GM12878 (cell line): ENCODE measurements around the gene TBCE. TPM values are rescaled to one million over a fixed set of nuclear protein-coding genes. Genes with fewer than 3 reads are reported as not detected.
A peak's percentile ranks its signal among the peaks of the same experiment; 100 is the strongest.

Source experiments
- ATAC-seq: fragments of 200-7000 bp; cut with Tn5 transposase; 3 replicates; pipeline ENCODE4 v1.9.1; 2020; ENCODE audit warnings: mild to moderate bottlenecking, moderate library complexity
- BruUV-seq: library from RNA; stranded (reverse); fragments of 400-500 nt; replicated peaks from 2 replicates; lab custom pipeline; 2021; lab: Mats Ljungman, UMichigan
- CTCF ChIA-PET: fragments of 300-600 bp; sonication (Branson Sonifier 250); formaldehyde crosslinking; extraction: SDS; loops from one replicate; lab custom pipeline; 2021; ENCODE audit warnings: inconsistent platforms; lab: Yijun Ruan, JAX
- POLR2A ChIA-PET: fragments of 350-600 bp; formaldehyde crosslinking; extraction: SDS; loops from one replicate; lab custom pipeline; 2021; ENCODE audit warnings: inconsistent platforms; lab: Charles Lee
- RAD21 ChIA-PET: fragments of 300-600 bp; sonication (Branson Sonifier 250); formaldehyde crosslinking; loops from one replicate; lab custom pipeline; 2023; ENCODE audit warnings: antibody characterized with exemption; ENCODE audit not compliant: unreplicated experiment; lab: Charles Lee
- SMC1A ChIA-PET: fragments of 300-600 bp; sonication (Branson Sonifier 250); formaldehyde crosslinking; loops from one replicate; lab custom pipeline; 2023; ENCODE audit not compliant: unreplicated experiment, uncharacterized antibody; lab: Charles Lee
- DNase-seq: peaks from one replicate; pipeline ENCODE4 v3.0.0-alpha.2; 2011; ENCODE audit warnings: low read depth, low spot score
- FAIRE-seq: peaks from 3 replicates; lab custom pipeline; 2011; peaks lifted over from hg19 to GRCh38; lab: Jason Lieb, UNC
- H2AFZ ChIP-seq: 2 replicates; pipeline ENCODE4 v1.6.0; 2011; ENCODE audit warnings: low read depth, low read length, control low read depth; ENCODE audit not compliant: control insufficient read depth
- H3K27ac ChIP-seq: 2 replicates; pipeline ENCODE4 v1.5.1; 2011; ENCODE audit warnings: control low read depth; ENCODE audit not compliant: control insufficient read depth, insufficient read depth
- H3K27me3 ChIP-seq, 2 experiments: replicated peaks in 1 of 2; 2 replicates each; pipeline versions ENCODE4 v1.6.0 to v1.6.1; 2011; ENCODE audit warnings: low read length in 1 of 2; ENCODE audit not compliant: control insufficient read depth in 2 of 2, insufficient read depth in 2 of 2
- H3K36me3 ChIP-seq, 2 experiments: 2 replicates each; pipeline ENCODE4 v1.5.1; 2011; ENCODE audit warnings: low read length in 1 of 2; ENCODE audit not compliant: control insufficient read depth in 2 of 2, insufficient read depth in 2 of 2
- H3K4me1 ChIP-seq: 2 replicates; pipeline ENCODE4 v1.6.1; 2011; ENCODE audit warnings: mild to moderate bottlenecking, low read length, moderate library complexity, mixed read lengths; ENCODE audit not compliant: control insufficient read depth, insufficient read depth
- H3K4me2 ChIP-seq: 2 replicates; pipeline ENCODE4 v1.6.0; 2011; ENCODE audit warnings: control low read depth; ENCODE audit not compliant: control insufficient read depth, insufficient read depth
- H3K4me3 ChIP-seq: fragments of 200-600 bp; sonication (generic); 2 replicates; pipeline ENCODE4 v1.5.1; 2016
- H3K79me2 ChIP-seq: 2 replicates; pipeline ENCODE4 v1.6.0; 2011; ENCODE audit warnings: low read length; ENCODE audit not compliant: control insufficient read depth, insufficient read depth
- H3K9ac ChIP-seq: 2 replicates; pipeline ENCODE4 v1.8.0; 2011; ENCODE audit warnings: low read length, control low read depth, mixed read lengths; ENCODE audit not compliant: control insufficient read depth, insufficient read depth
- H3K9me3 ChIP-seq: replicated peaks from 3 replicates; pipeline ENCODE4 v1.5.1; 2011; ENCODE audit warnings: mild to moderate bottlenecking, low read length; ENCODE audit not compliant: control insufficient read depth, insufficient read depth
- H4K20me1 ChIP-seq: 2 replicates; pipeline ENCODE4 v1.6.0; 2011; ENCODE audit not compliant: control insufficient read depth, insufficient read depth
- DPF2 ChIP-seq: fragments of 450-650 bp; IDR thresholded peaks from 2 replicates; pipeline ENCODE4 v1.6.1; 2017; ENCODE audit warnings: mild to moderate bottlenecking
- HDGF ChIP-seq: fragments of 450-650 bp; IDR thresholded peaks from 2 replicates; pipeline ENCODE4 v1.6.1; 2016; ENCODE audit warnings: antibody characterized with exemption
- PKNOX1 ChIP-seq: fragments of 450-650 bp; IDR thresholded peaks from 2 replicates; pipeline ENCODE4 v1.6.1; 2016; ENCODE audit warnings: mild to moderate bottlenecking
- RCOR1 ChIP-seq: conservative IDR thresholded peaks from 2 replicates; pipeline ENCODE4 v1.6.1; 2012; ENCODE audit warnings: low read depth, low read length, improper control_type of control experiment
- ZBTB11 ChIP-seq: fragments of 450-650 bp; formaldehyde crosslinking; IDR thresholded peaks from 2 replicates; pipeline ENCODE4 v1.5.0; 2022; ENCODE audit warnings: mild to moderate bottlenecking, missing genetic modification characterization
- WGBS: methylation state at CpG from one replicate; pipeline ENCODE4 v1.1.6; 2016; ENCODE audit warnings: low lambda C conversion rate; ENCODE audit not compliant: insufficient replicate concordance, insufficient coverage; ENCODE audit errors: missing lambda C conversion rate; 5-methylcytosine and 5-hydroxymethylcytosine counted together
- in situ Hi-C: fragments of 300-500 bp; cut with MboI; formaldehyde crosslinking; loops from 9 replicates; pipeline ENCODE4 v1.14.3; 2018; ENCODE audit warnings: mixed read lengths
- intact Hi-C: fragments of 100-400 bp; cut with micrococcal nuclease; formaldehyde crosslinking; loops from one replicate; pipeline ENCODE4 v1.14.2; 2022; ENCODE audit not compliant: unreplicated experiment
- polyA plus RNA-seq, 11 experiments: library from polyadenylated mRNA; depleted of rRNA in 4 of 11; unstranded in 6 of 11; stranded (reverse) in 5 of 11; fragments of >200 nt; fragmentation: Nextera tagmentation in 4 of 11; fragmentation: Illumina TruSeq in 1 of 11; extraction: Ambion mirVana in 4 of 11; extraction: Trizol in 1 of 11; gene quantifications; 1 replicate in 1 of 11; 2 replicates in 10 of 11; pipeline versions ENCODE4 v1.2.1 to v1.2.3, GENCODE V29; 2011 to 2016; ENCODE audit warnings: inconsistent platforms in 2 of 11, missing spikeins in 2 of 11, low read depth in 1 of 11
- total RNA-seq, 4 experiments: library from RNA; depleted of rRNA in 3 of 4; stranded (reverse); fragments of >200 nt in 3 of 4; fragmentation: Illumina TruSeq in 1 of 4; extraction: Trizol in 1 of 4; gene quantifications; 2 replicates each; pipeline versions ENCODE4 v1.2.1 to v1.2.3, GENCODE V29; 2013 to 2021

TBCE gene
- total and polyA plus RNA-seq, 10 of the 15 experiments (the other 5 are each of a cell fraction or from before 2014, with no cell fraction given): 22.7 to 48.7 (median 29.2) TPM

- no peak for TF ChIP-seq ZBTB11 (CRISPR knock-in tag)
- no peak for TF ChIP-seq DPF2
- TF ChIP-seq RCOR1: no peak
Measured at GRCh38 chr1:235331401-235331800, 35.8 kb upstream of the TBCE start (continued).

- ChIA-PET RAD21 (no interaction called here), SMC1A (interaction anchor here (1.3 kb wide), 1 partner anchor 80 kb away, joined by 3 read pairs; no protein-coding TSS in a partner anchor), CTCF (interaction anchor here (0.9 kb wide), 1 partner anchor 85 kb away, joined by 3 read pairs; no protein-coding TSS in a partner anchor)
- H3K9ac ChIP-seq: no peak overlapping the region
- FAIRE-seq: no peak
- peaks cover 1 to 9% of the 10 kb centered on the region in 2 experiments; a peak in 3 of 4 replicates for H3K36me3 ChIP-seq
- no TSS peak for BruUV-seq
- peak overlapping the region; percentile 1; the same call in 1 of the 2 replicates for H2AFZ ChIP-seq
- H3K9me3 ChIP-seq: no peaks in the 10 kb centered on the region
- WGBS: 40% methylated on average over 4 of the region's 4 CpGs
- H3K27ac ChIP-seq: peak overlapping the region; percentile 8; the same call in 1 of the 2 replicates
- no peaks in the 10 kb centered on the region for H3K27me3 ChIP-seq
- H4K20me1 ChIP-seq: no peaks in the 10 kb centered on the region
- no peak overlapping the region for H3K4me2 ChIP-seq
- ATAC-seq: peak; percentile 74
- in situ Hi-C loops: no loop called here
- TF ChIP-seq HDGF (no peak), PKNOX1 (peak; percentile 61)
- TF ChIP-seq, all 136 proteins: peak for 1
- peaks cover 14% of the 10 kb centered on the region for H3K79me2 ChIP-seq
- intact Hi-C loops: no loop called here
- POLR2A ChIA-PET: interaction anchor here (0.6 kb wide), 1 partner anchor 168 kb away, joined by 4 read pairs; no protein-coding TSS in a partner anchor
- H3K4me1 ChIP-seq: 0 out of 2 replicates have a peak, but pooled peaks cover 3% of the 10 kb centered on the region
- no peak overlapping the region for H3K4me3 ChIP-seq
- DNase-seq: no peak
Measured at GRCh38 chr1:235336903-235337302, 30.3 kb upstream of the TBCE start.
